ENCODE measurements around the gene ZEB1. TPM values are rescaled to one million over a fixed set of nuclear protein-coding genes. Genes with fewer than 3 reads are reported as not detected.

The ZEB1 gene
- total RNA-seq, 2 donors from 2014 or later = 0.84 TPM

DNA sequence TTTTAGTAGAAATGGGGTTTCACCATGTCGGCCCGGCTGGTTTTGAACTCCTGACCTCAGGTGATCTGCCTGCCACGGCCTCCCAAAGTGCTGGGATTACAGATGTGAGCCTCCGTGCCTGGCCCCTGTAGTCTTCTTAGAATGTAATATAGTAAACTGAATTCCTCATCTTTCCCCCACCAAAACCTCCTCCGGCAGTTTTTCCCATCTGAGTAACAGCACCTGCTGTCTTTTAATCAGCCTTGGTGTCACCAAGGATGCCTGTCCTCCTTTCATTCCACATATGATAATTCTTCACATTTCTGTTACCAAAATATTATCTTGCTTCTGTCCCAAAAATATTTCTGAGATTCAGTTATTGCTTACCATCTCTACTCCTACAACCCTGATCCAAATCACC lies 80.2 kb downstream of the ZEB1 start:
- H3K9me3 Mint-ChIP-seq = no peaks in the 10 kb centered on the region
- no peak overlapping the region for H3K4me3 Mint-ChIP-seq
- Histone ChIP-seq H3K9me3 (ENCODE audit: control insufficient read depth, low read length) (no peaks in the 10 kb centered on the region), H3K4me1 (ENCODE audit: control insufficient read depth, insufficient read depth, low read length) (no peaks in the 10 kb centered on the region), H3K9ac (ENCODE audit: extremely low read depth, low read length, poor library complexity, severe bottlenecking) (no peak overlapping the region), H3K4me3 (ENCODE audit: low read length) (no peak overlapping the region), H3K27ac (ENCODE audit: low read depth, low read length) (no peak overlapping the region), H3K36me3 (ENCODE audit: control insufficient read depth, insufficient read depth, low read length) (no peaks in the 10 kb centered on the region), H3K27me3 (ENCODE audit: control insufficient read depth, insufficient read depth, low read length, poor library complexity, severe bottlenecking) (no peaks in the 10 kb centered on the region)
- TF ChIP-seq, protein P1, sequence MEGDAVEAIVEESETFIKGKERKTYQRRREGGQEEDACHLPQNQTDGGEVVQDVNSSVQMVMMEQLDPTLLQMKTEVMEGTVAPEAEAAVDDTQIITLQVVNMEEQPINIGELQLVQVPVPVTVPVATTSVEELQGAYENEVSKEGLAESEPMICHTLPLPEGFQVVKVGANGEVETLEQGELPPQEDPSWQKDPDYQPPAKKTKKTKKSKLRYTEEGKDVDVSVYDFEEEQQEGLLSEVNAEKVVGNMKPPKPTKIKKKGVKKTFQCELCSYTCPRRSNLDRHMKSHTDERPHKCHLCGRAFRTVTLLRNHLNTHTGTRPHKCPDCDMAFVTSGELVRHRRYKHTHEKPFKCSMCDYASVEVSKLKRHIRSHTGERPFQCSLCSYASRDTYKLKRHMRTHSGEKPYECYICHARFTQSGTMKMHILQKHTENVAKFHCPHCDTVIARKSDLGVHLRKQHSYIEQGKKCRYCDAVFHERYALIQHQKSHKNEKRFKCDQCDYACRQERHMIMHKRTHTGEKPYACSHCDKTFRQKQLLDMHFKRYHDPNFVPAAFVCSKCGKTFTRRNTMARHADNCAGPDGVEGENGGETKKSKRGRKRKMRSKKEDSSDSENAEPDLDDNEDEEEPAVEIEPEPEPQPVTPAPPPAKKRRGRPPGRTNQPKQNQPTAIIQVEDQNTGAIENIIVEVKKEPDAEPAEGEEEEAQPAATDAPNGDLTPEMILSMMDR (conservative IDR thresholded peaks at IDR 0.05) = no peak
- H3K27me3 Mint-ChIP-seq (ENCODE audit: insufficient read depth) = no peaks in the 10 kb centered on the region
- DNase-seq = no peak
- H3K27ac Mint-ChIP-seq = no peak overlapping the region
- H3K4me1 Mint-ChIP-seq = peaks cover 2% of the 10 kb centered on the region
- H3K36me3 Mint-ChIP-seq (ENCODE audit: low read depth) = no peaks in the 10 kb centered on the region
- 93 to 100% methylated on average over 2 to 5 of the region's 5 CpGs for WGBS, 2 experiments (ENCODE audit: insufficient coverage in 1 of 2, insufficient read length in 1 of 2)

DNA sequence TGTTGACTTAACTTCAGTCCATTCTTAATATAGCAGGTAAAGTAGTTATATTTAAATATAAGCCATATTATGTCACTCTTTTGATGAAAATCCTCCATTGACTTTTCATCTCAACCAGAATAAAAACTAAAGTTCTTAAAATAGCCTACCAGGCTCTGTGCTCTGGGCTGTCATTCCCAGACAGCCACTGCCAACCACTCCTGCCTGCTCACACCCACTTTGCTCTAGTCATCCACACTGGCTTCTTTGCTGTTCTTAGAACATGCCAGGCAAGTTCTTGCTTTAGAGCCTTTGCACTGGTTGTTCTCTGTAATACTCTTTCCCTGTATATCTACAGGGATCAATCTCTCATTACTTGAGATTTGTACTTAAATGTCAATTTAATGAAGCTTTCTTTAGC lies 80.6 kb downstream of the ZEB1 start:
- Histone ChIP-seq H3K27me3 (ENCODE audit: control insufficient read depth, insufficient read depth, low read length, poor library complexity, severe bottlenecking) (no peaks in the 10 kb centered on the region), H3K9me3 (ENCODE audit: control insufficient read depth, low read length) (no peaks in the 10 kb centered on the region), H3K36me3 (ENCODE audit: control insufficient read depth, insufficient read depth, low read length) (no peaks in the 10 kb centered on the region), H3K9ac (ENCODE audit: extremely low read depth, low read length, poor library complexity, severe bottlenecking) (no peak overlapping the region), H3K27ac (ENCODE audit: low read depth, low read length) (no peak overlapping the region), H3K4me1 (ENCODE audit: control insufficient read depth, insufficient read depth, low read length) (no peaks in the 10 kb centered on the region), H3K4me3 (ENCODE audit: low read length) (no peak overlapping the region)
- no peaks in the 10 kb centered on the region for H3K9me3 Mint-ChIP-seq
- H3K27ac Mint-ChIP-seq = no peak overlapping the region
- no peaks in the 10 kb centered on the region for H3K36me3 Mint-ChIP-seq (ENCODE audit: low read depth)
- H3K4me3 Mint-ChIP-seq = no peak overlapping the region
- H3K4me1 Mint-ChIP-seq = peaks cover 2% of the 10 kb centered on the region
- no peaks in the 10 kb centered on the region for H3K27me3 Mint-ChIP-seq (ENCODE audit: insufficient read depth)
- no peak for DNase-seq
- TF ChIP-seq, protein P1 (conservative IDR thresholded peaks at IDR 0.05) = no peak

DNA sequence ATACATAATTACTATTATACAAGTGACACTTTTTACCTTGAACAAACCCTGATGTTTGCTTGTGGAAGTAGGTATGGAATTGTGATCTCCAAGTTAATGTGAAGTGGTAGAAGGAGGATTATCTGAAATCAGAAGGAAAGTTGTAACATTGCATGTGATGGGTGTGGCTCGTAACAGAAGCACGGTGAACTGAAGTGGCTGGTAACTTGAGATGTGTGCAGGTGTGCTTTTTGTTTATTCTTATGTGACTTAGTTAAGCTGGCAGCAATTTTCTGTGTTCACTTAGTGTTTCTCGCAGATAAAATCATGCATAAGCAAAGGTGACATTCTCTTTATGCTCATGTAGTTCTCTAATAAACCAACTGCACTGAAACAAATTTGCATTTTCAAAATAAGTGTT lies 82.3 kb downstream of the ZEB1 start:
- Histone ChIP-seq H3K9me3 (ENCODE audit: control insufficient read depth, low read length) (no peaks in the 10 kb centered on the region), H3K27ac (ENCODE audit: low read depth, low read length) (no peak overlapping the region), H3K4me1 (ENCODE audit: control insufficient read depth, insufficient read depth, low read length) (no peaks in the 10 kb centered on the region), H3K27me3 (ENCODE audit: control insufficient read depth, insufficient read depth, low read length, poor library complexity, severe bottlenecking) (no peaks in the 10 kb centered on the region), H3K36me3 (ENCODE audit: control insufficient read depth, insufficient read depth, low read length) (no peaks in the 10 kb centered on the region), H3K4me3 (ENCODE audit: low read length) (no peak overlapping the region), H3K9ac (ENCODE audit: extremely low read depth, low read length, poor library complexity, severe bottlenecking) (no peak overlapping the region)
- TF ChIP-seq, protein P1 (conservative IDR thresholded peaks at IDR 0.05) = no peak
- DNase-seq = no peak
- Mint-ChIP-seq H3K36me3 (ENCODE audit: low read depth) (no peaks in the 10 kb centered on the region), H3K4me1 (peaks cover 2% of the 10 kb centered on the region), H3K4me3 (no peak overlapping the region), H3K27ac (no peak overlapping the region), H3K9me3 (peaks cover under 1% of the 10 kb centered on the region), H3K27me3 (ENCODE audit: insufficient read depth) (no peaks in the 10 kb centered on the region)
- WGBS, 2 experiments (ENCODE audit: insufficient coverage in 1 of 2, insufficient read length in 1 of 2) = 94% methylated on average over 3 of the region's 3 CpGs; no CpG with 5 or more reads in 1 of the 2 experiments

All from endodermal cell (in vitro differentiated cells).